Tibial nerve (tissue), 4 donors: ENCODE data around the gene FOXRED1.

Experiments
- CTCF ChIP-seq, 5 experiments: fragments of 200-600 bp in 3 of 5; fragments of 450-650 bp in 2 of 5; sonication (generic) in 3 of 5; IDR thresholded peaks; one replicate each; pipeline ENCODE4 v1.5.1; 2016 to 2019; ENCODE audit warnings: antibody characterized with exemption in 5 of 5, mild to moderate bottlenecking in 3 of 5, moderate library complexity in 2 of 5
- EP300 ChIP-seq, 2 donors: sonication (generic); formaldehyde crosslinking; IDR thresholded peaks; one replicate each; pipeline ENCODE4 v1.6.1; 2017; ENCODE audit warnings: antibody characterized with exemption in 2 of 2, mild to moderate bottlenecking in 1 of 2
- POLR2A ChIP-seq, 2 donors: fragments of 450-650 bp; IDR thresholded peaks; one replicate each; pipeline ENCODE4 v1.6.1; 2017; ENCODE audit warnings: antibody characterized with exemption in 2 of 2, mild to moderate bottlenecking in 2 of 2, moderate library complexity in 2 of 2

GRCh38 chr11:126312961-126313360 lies 44.0 kb downstream of the FOXRED1 start:
- TF ChIP-seq CTCF (IDR thresholded peaks at IDR 0.05) (no peak), POLR2A (IDR thresholded peaks at IDR 0.05) (no peak), EP300 (IDR thresholded peaks at IDR 0.05) (no peak)
